Cardiac fibroblast (primary cell): ENCODE results near the gene SMYD3.

ENCODE experiments used
- DNase-seq, 2 donors: peaks; one replicate each; pipeline versions ENCODE4 v3.0.0 to v3.0.0-alpha.2; 2010; ENCODE audit warnings: low read depth in 2 of 2
- H3K4me3 ChIP-seq, 2 donors: replicated peaks in 1 of 2; 1 replicate in 1 of 2; 2 replicates in 1 of 2; pipeline ENCODE4 v1.5.1; 2011; ENCODE audit warnings: low read depth in 2 of 2, low read length in 2 of 2, mild to moderate bottlenecking in 2 of 2, moderate library complexity in 1 of 2
- CTCF ChIP-seq: IDR thresholded peaks from one replicate; pipeline ENCODE4 v1.5.1; 2011; ENCODE audit warnings: low read depth, mild to moderate bottlenecking, low read length, inconsistent platforms

The SMYD3 gene

DNA sequence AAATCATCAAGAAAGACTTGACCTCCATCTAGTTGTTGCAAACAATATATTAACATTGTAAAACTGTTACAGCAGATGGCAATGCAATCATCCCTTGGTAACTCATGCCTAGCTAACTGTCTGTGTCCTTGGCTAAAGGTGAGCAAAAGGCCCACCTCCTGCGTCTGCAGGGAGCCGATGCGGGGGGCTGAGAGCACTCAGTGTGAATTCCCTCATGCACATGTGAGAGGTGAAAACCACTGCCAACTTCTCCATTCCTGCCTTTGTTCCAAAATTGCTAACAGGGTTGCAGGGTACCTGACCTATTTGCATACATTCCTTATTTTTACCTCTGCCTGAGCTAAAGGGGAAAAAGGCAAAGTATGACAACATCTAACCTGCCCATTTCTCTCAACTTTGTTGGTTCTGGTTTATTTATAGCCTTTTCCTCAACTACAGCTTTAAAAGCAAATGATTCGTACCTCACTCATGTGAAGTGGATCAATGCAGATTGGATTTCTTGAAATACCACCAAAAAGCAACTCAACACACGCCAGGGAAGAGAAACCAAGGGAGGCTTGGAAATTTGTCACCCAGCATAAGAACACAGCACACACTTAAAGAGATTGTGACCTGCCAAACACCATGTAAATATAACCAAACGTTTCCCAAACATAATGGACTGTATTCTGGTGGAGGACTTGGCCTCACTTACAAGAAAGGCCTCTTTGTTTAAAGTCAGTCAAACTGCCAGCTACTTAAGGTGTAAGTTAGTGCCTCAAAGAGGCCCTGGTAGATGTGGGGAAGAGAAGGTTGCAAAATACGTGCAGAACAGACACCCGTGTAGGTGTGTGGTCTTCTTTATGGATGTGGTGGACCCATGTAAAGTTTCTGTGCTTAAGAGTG lies 651.0 kb downstream of the SMYD3 start:
- TF ChIP-seq CTCF, result no peak
- no peak overlapping the region for H3K4me3 ChIP-seq
- no peak for DNase-seq

GRCh38 chr1:245853291-245853690 lies 653.8 kb downstream of the SMYD3 start:
- DNase-seq, result no peak
- H3K4me3 ChIP-seq, result no peak overlapping the region
- no peak for TF ChIP-seq CTCF

DNA sequence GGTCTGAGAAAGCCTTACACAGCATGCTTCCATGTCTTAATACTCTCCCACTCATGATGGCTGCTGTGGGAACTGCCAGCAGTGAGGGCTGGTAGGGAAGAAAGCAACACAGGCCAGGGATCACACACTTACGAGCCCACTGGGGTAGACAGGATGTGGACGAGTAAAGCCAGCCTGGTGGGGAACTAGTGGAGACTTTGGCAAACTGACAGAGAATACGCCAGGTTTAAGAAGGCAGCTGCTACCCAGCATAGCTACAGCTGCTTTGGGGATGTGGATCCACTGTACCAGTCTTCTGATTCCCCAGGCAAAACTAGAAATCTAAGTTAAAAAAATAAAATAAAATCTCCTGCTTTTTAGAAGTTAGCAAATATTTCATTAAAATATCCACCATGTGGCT lies 664.0 kb downstream of the SMYD3 start:
- H3K4me3 ChIP-seq, result no peak overlapping the region
- no peak for TF ChIP-seq CTCF
- no peak for DNase-seq

DNA sequence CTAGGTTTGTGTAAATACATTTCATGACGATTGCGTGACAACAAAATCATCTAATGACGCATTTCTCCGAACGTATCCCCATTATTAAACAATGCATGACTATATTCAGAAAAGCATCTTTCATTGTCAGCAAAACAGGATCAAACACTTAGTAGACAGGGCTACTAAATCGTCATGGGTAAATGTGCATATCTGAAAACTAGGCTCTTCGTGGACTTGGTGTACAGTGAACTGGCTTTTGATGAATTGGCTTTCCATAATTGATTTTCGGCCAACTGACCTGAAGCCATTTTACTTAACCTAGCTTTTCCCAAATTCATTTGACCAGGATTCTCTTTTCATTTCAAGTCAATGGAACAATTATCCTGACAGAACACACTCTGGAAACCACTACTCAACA lies 665.0 kb downstream of the SMYD3 start:
- no peak for TF ChIP-seq CTCF
- no peak for DNase-seq
- no peak overlapping the region for H3K4me3 ChIP-seq

- DNase-seq, result no peak
- TF ChIP-seq CTCF, result no peak
- no peak overlapping the region for H3K4me3 ChIP-seq
These were observed 666.1 kb downstream of the SMYD3 start for GRCh38 chr1:245840971-245841370.

GRCh38 chr1:245837718-245838117 lies 669.4 kb downstream of the SMYD3 start:
- DNase-seq, result peak; percentile 24 to 65
- H3K4me3 ChIP-seq, result no peak overlapping the region
- no peak for TF ChIP-seq CTCF

GRCh38 chr1:245835386-245835785 lies 671.7 kb downstream of the SMYD3 start:
- DNase-seq, result no peak
- H3K4me3 ChIP-seq, result no peak overlapping the region
- TF ChIP-seq CTCF, result no peak
